SK-N-SH (cell line): ENCODE results near the gene INTS12. TPM values are rescaled to one million over a fixed set of nuclear protein-coding genes. Genes with fewer than 3 reads are reported as not detected.

Experiments used
- CTCF ChIA-PET: fragments of 300-600, 350-600 bp; formaldehyde crosslinking; extraction: SDS; loops from one replicate; lab custom pipeline; 2021; lab: Yijun Ruan, JAX
- POLR2A ChIA-PET: fragments of 350-600 bp; sonication (Branson Sonifier 250); formaldehyde crosslinking; extraction: SDS; loops from one replicate; lab custom pipeline; 2020; ENCODE audit warnings: antibody characterized with exemption, inconsistent platforms; lab: Yijun Ruan, JAX
- DNase-seq: peaks from one replicate; pipeline ENCODE4 v3.0.0; 2012
- H2AFZ ChIP-seq: fragments of 200-600 bp; sonication (generic); 2 replicates; pipeline ENCODE4 v1.8.1; 2016; ENCODE audit warnings: antibody characterized with exemption, mild to moderate bottlenecking, low read depth
- H3F3A ChIP-seq: fragments of 200-600 bp; sonication (generic); replicated peaks from 2 replicates; pipeline ENCODE3; 2016; ENCODE audit warnings: antibody characterized with exemption, mild to moderate bottlenecking; ENCODE audit not compliant: insufficient read depth
- H3K27ac ChIP-seq, 2 experiments: fragments of 200-500 bp in 1 of 2; fragments of 200-600 bp in 1 of 2; sonication (Bioruptor generic) in 1 of 2; sonication (generic), shearing (Covaris generic) in 1 of 2; 2 replicates each; pipeline versions ENCODE4 v1.5.1 to v1.6.1; 2014 to 2016; ENCODE audit warnings: low read depth in 2 of 2, inconsistent platforms in 1 of 2, low read length in 1 of 2, mild to moderate bottlenecking in 1 of 2, mixed read lengths in 1 of 2
- H3K27me3 ChIP-seq: fragments of 200-600 bp; sonication (generic), shearing (Covaris generic); 2 replicates; pipeline ENCODE4 v1.6.1; 2016; ENCODE audit warnings: mixed run types; ENCODE audit not compliant: insufficient read depth
- H3K36me3 ChIP-seq, 2 experiments: fragments of 200-500 bp in 1 of 2; fragments of 200-600 bp in 1 of 2; sonication (Bioruptor generic) in 1 of 2; sonication (generic) in 1 of 2; replicated peaks in 1 of 2; 2 replicates each; pipeline versions ENCODE3 to v1.5.1; 2014 to 2016; ENCODE audit warnings: low read length in 1 of 2, mild to moderate bottlenecking in 1 of 2; ENCODE audit not compliant: insufficient read depth in 2 of 2, control insufficient read depth in 1 of 2
- H3K4me1 ChIP-seq, 2 experiments: fragments of 200-500 bp in 1 of 2; fragments of 200-600 bp in 1 of 2; sonication (Bioruptor generic) in 1 of 2; sonication (generic), shearing (Covaris generic) in 1 of 2; 2 replicates each; pipeline versions ENCODE4 v1.5.1 to v1.6.1; 2014 to 2016; ENCODE audit warnings: low read depth in 1 of 2, low read length in 1 of 2, mixed run types in 1 of 2; ENCODE audit not compliant: insufficient read depth in 2 of 2, control insufficient read depth in 1 of 2
- H3K4me2 ChIP-seq: fragments of 200-600 bp; sonication (generic), shearing (Covaris generic); 2 replicates; pipeline ENCODE4 v1.6.1; 2017; ENCODE audit warnings: mixed run types
- H3K4me3 ChIP-seq, 2 experiments: fragments of 200-500 bp in 1 of 2; fragments of 200-600 bp in 1 of 2; sonication (Bioruptor generic) in 1 of 2; sonication (generic), shearing (Covaris generic) in 1 of 2; 2 replicates each; pipeline versions ENCODE4 v1.5.1 to v1.8.1; 2014 to 2016; ENCODE audit warnings: low read depth in 2 of 2, inconsistent platforms in 1 of 2, low read length in 1 of 2, mild to moderate bottlenecking in 1 of 2, mixed read lengths in 1 of 2, moderate library complexity in 1 of 2
- H3K79me2 ChIP-seq: fragments of 200-600 bp; sonication (generic); 2 replicates; pipeline ENCODE4 v1.8.1; 2017; ENCODE audit warnings: mild to moderate bottlenecking; ENCODE audit not compliant: insufficient read depth
- H3K9ac ChIP-seq: fragments of 200-600 bp; sonication (generic); 2 replicates; pipeline ENCODE4 v1.6.1; 2017; ENCODE audit warnings: mixed run types
- H3K9me2 ChIP-seq: fragments of 200-600 bp; sonication (generic); 2 replicates; pipeline ENCODE4 v1.6.1; 2017; ENCODE audit warnings: mixed run types
- H3K9me3 ChIP-seq: fragments of 200-600 bp; sonication (generic); 2 replicates; pipeline ENCODE4 v1.6.1; 2017; ENCODE audit warnings: mixed run types, mild to moderate bottlenecking, moderate library complexity
- H4K20me1 ChIP-seq: fragments of 200-600 bp; sonication (generic); 2 replicates; pipeline ENCODE4 v1.6.1; 2017; ENCODE audit warnings: mild to moderate bottlenecking, mixed run types; ENCODE audit not compliant: insufficient read depth
- CHD2 ChIP-seq: fragments of 150-350 bp; IDR thresholded peaks from 2 replicates; pipeline ENCODE4 v1.6.1; 2018; ENCODE audit warnings: low read length; ENCODE audit not compliant: partially characterized antibody
- ELF1 ChIP-seq: IDR thresholded peaks from 2 replicates; pipeline ENCODE4 v1.4.0; 2012
- EP300 ChIP-seq, 2 experiments: IDR thresholded peaks; 2 replicates each; pipeline versions ENCODE4 v1.4.0 to v1.6.1; 2012; ENCODE audit warnings: borderline replicate concordance in 1 of 2, low read depth in 1 of 2, low read length in 1 of 2
- FOSL2 ChIP-seq: IDR thresholded peaks from 2 replicates; pipeline ENCODE4 v1.4.0; 2012; ENCODE audit warnings: low read depth, mild to moderate bottlenecking, moderate library complexity, borderline replicate concordance
- FOXM1 ChIP-seq: IDR thresholded peaks from 2 replicates; pipeline ENCODE4 v1.4.0; 2012; ENCODE audit warnings: low read depth, mild to moderate bottlenecking
- GABPA ChIP-seq: IDR thresholded peaks from 2 replicates; pipeline ENCODE4 v1.4.0; 2012; ENCODE audit warnings: low read depth, mild to moderate bottlenecking
- GATA2 ChIP-seq: sonication (generic); formaldehyde crosslinking; IDR thresholded peaks from 2 replicates; pipeline ENCODE4 v1.5.0; 2020; ENCODE audit warnings: mild to moderate bottlenecking, missing genetic modification reagents
- JUND ChIP-seq: IDR thresholded peaks from 2 replicates; pipeline ENCODE4 v1.4.0; 2012
- MEF2A ChIP-seq: IDR thresholded peaks from 2 replicates; pipeline ENCODE4 v1.4.0; 2012; ENCODE audit warnings: low read depth, borderline replicate concordance
- NFIC ChIP-seq: IDR thresholded peaks from 2 replicates; pipeline ENCODE4 v1.4.0; 2012; ENCODE audit warnings: borderline replicate concordance
- POLR2AphosphoS5 ChIP-seq: IDR thresholded peaks from 2 replicates; pipeline ENCODE4 v1.6.1; 2012; ENCODE audit warnings: low read depth, low read length
- RAD21 ChIP-seq: IDR thresholded peaks from 2 replicates; pipeline ENCODE4 v1.6.1; 2012; ENCODE audit warnings: mild to moderate bottlenecking, low read length
- RCOR1 ChIP-seq: fragments of 150-350 bp; IDR thresholded peaks from 2 replicates; pipeline ENCODE4 v1.6.1; 2017; ENCODE audit warnings: antibody characterized with exemption, low read length
- RFX5 ChIP-seq: IDR thresholded peaks from 2 replicates; pipeline ENCODE4 v1.6.1; 2012; ENCODE audit warnings: mild to moderate bottlenecking, improper control_type of control experiment, low read length
- RXRA ChIP-seq: IDR thresholded peaks from 2 replicates; pipeline ENCODE4 v1.4.0; 2012; ENCODE audit warnings: low read depth, mild to moderate bottlenecking, borderline replicate concordance
- SIN3A ChIP-seq: IDR thresholded peaks from 2 replicates; pipeline ENCODE4 v1.6.1; 2012; ENCODE audit warnings: low read depth, mild to moderate bottlenecking, low read length, moderate library complexity, borderline replicate concordance
- SMC3 ChIP-seq: IDR thresholded peaks from 2 replicates; pipeline ENCODE4 v1.6.1; 2012; ENCODE audit warnings: low read depth, low read length, improper control_type of control experiment
- TAF1 ChIP-seq: IDR thresholded peaks from 2 replicates; pipeline ENCODE4 v1.6.1; 2012; ENCODE audit warnings: low read depth, mild to moderate bottlenecking, low read length, moderate library complexity, borderline replicate concordance
- TCF12 ChIP-seq: IDR thresholded peaks from 2 replicates; pipeline ENCODE4 v1.4.0; 2012
- WGBS: methylation state at CpG from one replicate; pipeline ENCODE4 v1.1.6; 2017; ENCODE audit warnings: low lambda C conversion rate; 5-methylcytosine and 5-hydroxymethylcytosine counted together
- polyA plus RNA-seq, 3 experiments: library from polyadenylated mRNA; depleted of rRNA; stranded (reverse); fragments of >200 nt; gene quantifications; 2 replicates each; pipeline ENCODE4 v1.2.3, GENCODE V29; 2012
- TF ChIP-seq, protein P1 (sequence below): IDR thresholded peaks from 2 replicates; pipeline ENCODE4; 2012
- TF ChIP-seq, protein P2 (sequence below): fragments of 150-350 bp; IDR thresholded peaks from 2 replicates; pipeline ENCODE4 v1.6.1; 2016; ENCODE audit warnings: mild to moderate bottlenecking, low read depth, low read length
- TF ChIP-seq, protein P3 (sequence below): IDR thresholded peaks from 2 replicates; pipeline ENCODE4 v1.4.0; 2012; ENCODE audit warnings: low read depth
- TF ChIP-seq, protein P4 (sequence below): fragments of 200-600 bp; sonication (generic); IDR thresholded peaks from 2 replicates; pipeline ENCODE4 v1.6.1; 2017; ENCODE audit warnings: antibody characterized with exemption, mild to moderate bottlenecking, moderate library complexity
- TF ChIP-seq, protein P5 (sequence below): IDR thresholded peaks from 2 replicates; pipeline ENCODE4 v1.4.0; 2012; ENCODE audit warnings: low read depth, borderline replicate concordance

The INTS12 gene
- polyA plus RNA-seq, 1 of the 3 experiments (the other 2 are of a cell fraction): 25.1 TPM

DNA sequence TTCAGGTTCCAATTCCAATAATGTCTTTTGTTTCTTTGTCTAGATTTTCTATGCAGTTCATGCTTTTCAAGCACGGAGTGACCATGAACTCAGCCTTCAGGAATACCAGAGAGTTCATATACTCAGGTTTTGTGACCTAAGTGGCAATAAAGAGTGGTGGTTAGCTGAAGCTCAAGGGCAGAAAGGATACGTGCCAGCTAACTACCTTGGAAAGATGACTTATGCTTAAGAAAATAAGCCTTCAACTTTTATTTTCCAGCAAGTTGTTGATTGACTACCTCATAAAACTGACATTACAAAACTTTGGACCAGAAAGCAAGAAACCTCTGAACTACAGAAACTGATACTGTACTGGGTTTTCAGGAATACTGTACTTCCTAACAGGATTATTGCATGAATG, 30.8 kb downstream of the INTS12 start:
- Histone ChIP-seq H3K36me3 (peaks cover 14 to 19% of the 10 kb centered on the region in 2 experiments), H3K9me2 (no peaks in the 10 kb centered on the region), H3F3A (no peaks in the 10 kb centered on the region), H3K27ac (no peak overlapping the region), H3K27me3 (no peaks in the 10 kb centered on the region), H3K4me2 (no peak overlapping the region), H3K79me2 (no peaks in the 10 kb centered on the region), H3K9ac (no peak overlapping the region), H3K4me1 (0 out of 4 replicates have a peak, but pooled peaks cover 0 to 4% of the 10 kb centered on the region in 2 experiments), H2AFZ (no peak overlapping the region), H3K9me3 (no peaks in the 10 kb centered on the region), H4K20me1 (no peaks in the 10 kb centered on the region), H3K4me3 (no peak overlapping the region)
- TF ChIP-seq RCOR1 (no peak), EP300 (IDR thresholded peaks at IDR 0.05; ENCODE audit: borderline replicate concordance in 1 of 2, low read depth in 1 of 2, low read length in 1 of 2) (no peak), NFIC (no peak), MEF2A (no peak), GABPA (no peak), SMC3 (no peak), GATA2 (CRISPR knock-in tag) (no peak), TAF1 (no peak), RXRA (no peak), SIN3A (no peak), RAD21 (no peak)
- TF ChIP-seq, protein P1, sequence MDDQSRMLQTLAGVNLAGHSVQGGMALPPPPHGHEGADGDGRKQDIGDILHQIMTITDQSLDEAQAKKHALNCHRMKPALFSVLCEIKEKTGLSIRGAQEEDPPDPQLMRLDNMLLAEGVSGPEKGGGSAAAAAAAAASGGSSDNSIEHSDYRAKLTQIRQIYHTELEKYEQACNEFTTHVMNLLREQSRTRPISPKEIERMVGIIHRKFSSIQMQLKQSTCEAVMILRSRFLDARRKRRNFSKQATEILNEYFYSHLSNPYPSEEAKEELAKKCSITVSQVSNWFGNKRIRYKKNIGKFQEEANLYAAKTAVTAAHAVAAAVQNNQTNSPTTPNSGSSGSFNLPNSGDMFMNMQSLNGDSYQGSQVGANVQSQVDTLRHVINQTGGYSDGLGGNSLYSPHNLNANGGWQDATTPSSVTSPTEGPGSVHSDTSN: no peak
- TF ChIP-seq, protein P2, sequence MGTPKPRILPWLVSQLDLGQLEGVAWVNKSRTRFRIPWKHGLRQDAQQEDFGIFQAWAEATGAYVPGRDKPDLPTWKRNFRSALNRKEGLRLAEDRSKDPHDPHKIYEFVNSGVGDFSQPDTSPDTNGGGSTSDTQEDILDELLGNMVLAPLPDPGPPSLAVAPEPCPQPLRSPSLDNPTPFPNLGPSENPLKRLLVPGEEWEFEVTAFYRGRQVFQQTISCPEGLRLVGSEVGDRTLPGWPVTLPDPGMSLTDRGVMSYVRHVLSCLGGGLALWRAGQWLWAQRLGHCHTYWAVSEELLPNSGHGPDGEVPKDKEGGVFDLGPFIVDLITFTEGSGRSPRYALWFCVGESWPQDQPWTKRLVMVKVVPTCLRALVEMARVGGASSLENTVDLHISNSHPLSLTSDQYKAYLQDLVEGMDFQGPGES: no peak
- no peak for DNase-seq
- POLR2A ChIA-PET: no interaction called here
- CTCF ChIA-PET: interaction anchor here (2.6 kb wide), 1 partner anchor 157 kb away, joined by 11 read pairs; no protein-coding TSS in a partner anchor
- 45% methylated on average over 2 of the region's 2 CpGs for WGBS

DNA sequence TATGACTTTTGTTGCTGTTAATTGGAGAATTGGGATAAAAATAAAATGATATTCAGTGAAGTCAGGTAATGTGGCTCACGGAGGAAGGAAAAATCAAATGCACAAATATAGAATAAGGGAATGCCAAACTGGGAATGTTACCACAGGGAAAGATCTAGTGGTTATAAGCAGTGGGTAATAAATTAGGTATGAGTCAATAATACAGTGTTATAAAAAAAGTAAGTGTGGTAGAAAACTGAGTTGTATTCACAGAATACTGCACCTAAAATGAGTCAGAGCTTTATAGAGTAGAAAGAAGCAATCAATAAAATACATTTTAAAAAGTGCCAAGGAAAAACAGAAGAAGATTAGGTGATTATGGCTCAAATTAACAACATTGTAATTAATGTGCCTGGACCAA, 34.5 kb downstream of the INTS12 start:
- no peak overlapping the region for H3K9ac ChIP-seq
- 81% methylated on average over 1 of the region's 1 CpG for WGBS
- H3K4me1 ChIP-seq: no peaks in the 10 kb centered on the region
- no peaks in the 10 kb centered on the region for H3K27me3 ChIP-seq
- no peaks in the 10 kb centered on the region for H3K79me2 ChIP-seq
- CTCF ChIA-PET: no interaction called here
- no peak for DNase-seq
- no peaks in the 10 kb centered on the region for H3K9me3 ChIP-seq
- H3K36me3 ChIP-seq: no peaks in the 10 kb centered on the region
- H3K9me2 ChIP-seq: no peaks in the 10 kb centered on the region
- H3F3A ChIP-seq: no peaks in the 10 kb centered on the region
- H3K27ac ChIP-seq: no peak overlapping the region
- POLR2A ChIA-PET: no interaction called here
- no peak overlapping the region for H3K4me2 ChIP-seq
- H4K20me1 ChIP-seq: no peaks in the 10 kb centered on the region
- H2AFZ ChIP-seq: no peak overlapping the region
- H3K4me3 ChIP-seq: no peak overlapping the region
- TF ChIP-seq, protein P3, sequence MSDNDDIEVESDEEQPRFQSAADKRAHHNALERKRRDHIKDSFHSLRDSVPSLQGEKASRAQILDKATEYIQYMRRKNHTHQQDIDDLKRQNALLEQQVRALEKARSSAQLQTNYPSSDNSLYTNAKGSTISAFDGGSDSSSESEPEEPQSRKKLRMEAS: no peak
- TF ChIP-seq, protein P4, sequence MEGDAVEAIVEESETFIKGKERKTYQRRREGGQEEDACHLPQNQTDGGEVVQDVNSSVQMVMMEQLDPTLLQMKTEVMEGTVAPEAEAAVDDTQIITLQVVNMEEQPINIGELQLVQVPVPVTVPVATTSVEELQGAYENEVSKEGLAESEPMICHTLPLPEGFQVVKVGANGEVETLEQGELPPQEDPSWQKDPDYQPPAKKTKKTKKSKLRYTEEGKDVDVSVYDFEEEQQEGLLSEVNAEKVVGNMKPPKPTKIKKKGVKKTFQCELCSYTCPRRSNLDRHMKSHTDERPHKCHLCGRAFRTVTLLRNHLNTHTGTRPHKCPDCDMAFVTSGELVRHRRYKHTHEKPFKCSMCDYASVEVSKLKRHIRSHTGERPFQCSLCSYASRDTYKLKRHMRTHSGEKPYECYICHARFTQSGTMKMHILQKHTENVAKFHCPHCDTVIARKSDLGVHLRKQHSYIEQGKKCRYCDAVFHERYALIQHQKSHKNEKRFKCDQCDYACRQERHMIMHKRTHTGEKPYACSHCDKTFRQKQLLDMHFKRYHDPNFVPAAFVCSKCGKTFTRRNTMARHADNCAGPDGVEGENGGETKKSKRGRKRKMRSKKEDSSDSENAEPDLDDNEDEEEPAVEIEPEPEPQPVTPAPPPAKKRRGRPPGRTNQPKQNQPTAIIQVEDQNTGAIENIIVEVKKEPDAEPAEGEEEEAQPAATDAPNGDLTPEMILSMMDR: no peak
- TF ChIP-seq, protein P5, sequence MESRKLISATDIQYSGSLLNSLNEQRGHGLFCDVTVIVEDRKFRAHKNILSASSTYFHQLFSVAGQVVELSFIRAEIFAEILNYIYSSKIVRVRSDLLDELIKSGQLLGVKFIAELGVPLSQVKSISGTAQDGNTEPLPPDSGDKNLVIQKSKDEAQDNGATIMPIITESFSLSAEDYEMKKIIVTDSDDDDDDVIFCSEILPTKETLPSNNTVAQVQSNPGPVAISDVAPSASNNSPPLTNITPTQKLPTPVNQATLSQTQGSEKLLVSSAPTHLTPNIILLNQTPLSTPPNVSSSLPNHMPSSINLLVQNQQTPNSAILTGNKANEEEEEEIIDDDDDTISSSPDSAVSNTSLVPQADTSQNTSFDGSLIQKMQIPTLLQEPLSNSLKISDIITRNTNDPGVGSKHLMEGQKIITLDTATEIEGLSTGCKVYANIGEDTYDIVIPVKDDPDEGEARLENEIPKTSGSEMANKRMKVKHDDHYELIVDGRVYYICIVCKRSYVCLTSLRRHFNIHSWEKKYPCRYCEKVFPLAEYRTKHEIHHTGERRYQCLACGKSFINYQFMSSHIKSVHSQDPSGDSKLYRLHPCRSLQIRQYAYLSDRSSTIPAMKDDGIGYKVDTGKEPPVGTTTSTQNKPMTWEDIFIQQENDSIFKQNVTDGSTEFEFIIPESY: no peak
- no peak for TF ChIP-seq POLR2AphosphoS5
- TF ChIP-seq RCOR1: no peak
- no peak for TF ChIP-seq JUND
- no peak for TF ChIP-seq FOXM1
- TF ChIP-seq CHD2: no peak
- TF ChIP-seq TCF12: no peak
- no peak for TF ChIP-seq FOSL2
- no peak for TF ChIP-seq ELF1
- TF ChIP-seq MEF2A: no peak
- no peak for TF ChIP-seq RFX5
